AG09309 (cell line): Measurements from ENCODE around the gene SCTR.

ENCODE experiments used
- DNase-seq: peaks from one replicate; pipeline ENCODE4 v3.0.0-alpha.2; 2010; ENCODE audit warnings: low read depth
- H3K4me3 ChIP-seq: 2 replicates; pipeline ENCODE4 v1.5.1; 2011; ENCODE audit warnings: mild to moderate bottlenecking, low read depth, low read length, moderate library complexity; ENCODE audit not compliant: control insufficient read depth
- CTCF ChIP-seq: IDR thresholded peaks from 2 replicates; pipeline ENCODE4 v1.5.1; 2011; ENCODE audit warnings: mild to moderate bottlenecking, low read depth, low read length, inconsistent platforms; ENCODE audit not compliant: insufficient read depth, control insufficient read depth; ENCODE audit errors: missing control alignments

Gene SCTR

DNA sequence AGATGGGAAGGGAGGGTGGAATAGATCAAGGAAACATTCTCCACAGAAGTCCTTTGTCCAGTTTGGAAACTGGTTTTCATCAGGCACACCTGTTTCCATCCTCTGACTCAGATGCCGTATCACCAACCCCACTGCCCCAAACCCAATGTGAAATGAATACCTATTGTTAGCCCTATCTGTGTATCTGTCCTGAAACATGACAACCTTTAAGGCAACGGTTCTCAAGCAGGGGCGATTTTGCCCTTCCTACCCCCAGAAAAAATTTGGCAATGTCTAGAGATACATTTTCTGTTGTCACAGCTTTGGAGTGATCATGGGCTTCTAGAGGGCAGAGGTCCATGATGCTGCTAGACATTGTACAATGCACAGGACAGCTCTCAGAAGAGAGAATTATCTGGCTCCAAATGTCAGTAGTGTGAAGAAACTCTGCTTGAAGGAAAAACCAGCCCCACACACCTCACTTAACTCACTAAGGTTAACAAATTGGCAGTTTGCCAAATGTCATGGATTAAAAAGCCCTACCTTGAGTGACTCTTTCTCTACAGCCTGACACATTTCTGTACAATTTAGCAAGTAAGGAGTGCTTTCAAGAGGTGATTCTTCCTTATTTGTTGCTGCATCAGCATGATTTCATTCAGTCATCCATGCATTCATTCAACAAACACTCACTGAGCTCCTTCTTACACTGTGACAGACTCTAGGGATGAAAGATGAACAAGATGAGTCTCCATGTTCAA is 3.4 kb downstream of the SCTR start:
- DNase-seq: no peak
- no peak overlapping the region for H3K4me3 ChIP-seq
- TF ChIP-seq CTCF: no peak

DNA sequence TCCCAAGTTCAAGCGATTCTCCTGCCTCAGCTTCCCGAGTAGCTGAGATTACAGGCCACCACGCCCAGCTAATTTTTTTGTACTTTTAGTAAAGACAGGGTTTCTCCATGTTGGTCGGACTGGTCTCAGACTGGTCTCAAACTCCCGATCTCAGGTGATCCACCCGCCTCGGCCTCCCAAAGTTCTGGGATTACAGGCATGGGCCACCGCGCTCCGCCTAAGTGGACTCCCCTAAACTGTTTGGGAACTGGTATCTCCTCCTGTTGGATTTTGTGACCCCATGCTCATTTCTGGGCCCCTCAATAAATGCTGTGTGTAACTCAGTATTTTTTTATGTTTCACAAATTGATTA is 5.2 kb downstream of the SCTR start:
- H3K4me3 ChIP-seq: no peak overlapping the region
- no peak for TF ChIP-seq CTCF
- DNase-seq: no peak

DNA sequence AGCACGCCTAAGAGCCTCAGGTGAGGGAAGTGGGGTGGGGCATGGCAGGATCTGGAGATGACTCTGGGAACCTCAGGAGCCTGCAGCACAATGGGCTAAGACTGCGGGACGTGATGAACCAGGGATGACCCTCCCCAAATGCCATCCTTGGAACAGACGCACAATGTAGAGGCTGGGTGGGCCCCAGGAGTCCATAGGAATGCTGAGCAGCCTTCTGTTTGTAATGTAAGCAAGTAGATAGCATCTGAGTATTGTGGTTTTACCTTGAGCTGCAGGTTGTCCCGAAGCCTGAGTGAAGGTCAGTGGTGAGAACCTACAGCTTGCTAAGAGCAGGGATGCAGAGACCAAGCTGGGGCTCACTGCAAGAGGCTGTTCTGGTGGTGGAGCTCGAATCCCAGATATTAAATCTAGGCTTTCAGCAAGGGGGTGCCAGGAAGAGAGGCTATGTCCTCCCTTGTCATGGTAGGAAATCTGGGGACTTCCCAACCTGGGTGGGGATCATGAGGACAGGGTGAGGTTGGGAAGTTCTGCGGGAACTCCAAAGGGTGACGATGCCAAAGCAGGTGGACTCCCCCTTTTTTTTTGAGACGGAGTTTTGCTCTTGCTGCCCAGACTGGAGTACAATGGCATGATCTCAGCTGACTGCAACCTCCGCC is 5.8 kb downstream of the SCTR start:
- TF ChIP-seq CTCF: no peak
- H3K4me3 ChIP-seq: no peak overlapping the region
- no peak for DNase-seq

- DNase-seq: no peak
- peak; percentile 77 for TF ChIP-seq CTCF
These were observed 6.8 kb downstream of the SCTR start for GRCh38 chr2:119517433-119517832.

GRCh38 chr2:119516121-119516520 is 8.2 kb downstream of the SCTR start:
- H3K4me3 ChIP-seq: no peak overlapping the region
- no peak for TF ChIP-seq CTCF
- no peak for DNase-seq

More at GRCh38 chr2:119517433-119517832, 6.8 kb downstream of the SCTR start:
- no peak overlapping the region for H3K4me3 ChIP-seq

DNA sequence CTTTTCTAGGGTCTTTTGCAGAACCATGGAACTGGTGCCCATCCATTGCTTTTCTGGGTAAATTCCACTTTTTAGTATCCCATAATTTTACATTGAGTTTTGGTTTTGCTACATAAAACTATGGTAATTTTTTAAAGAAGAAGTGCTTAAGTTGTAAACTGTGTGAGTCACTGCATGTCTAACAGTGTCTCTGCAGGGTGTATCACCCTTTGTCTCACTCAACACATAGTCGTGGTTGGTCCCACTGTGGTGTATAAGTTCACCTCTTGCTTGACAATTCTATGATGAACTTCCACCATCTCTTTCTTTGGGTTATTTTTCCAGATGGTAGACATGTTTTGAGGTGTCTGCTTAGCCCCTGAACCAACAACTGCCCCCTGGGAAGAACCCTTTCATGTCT is 10.5 kb downstream of the SCTR start:
- no peak for TF ChIP-seq CTCF
- H3K4me3 ChIP-seq: no peak overlapping the region

More for the DNA sequence above, 10.5 kb downstream of the SCTR start:
- no peak for DNase-seq
